ENCODE results near the gene CYP2W1.
"Not testable (repeated sequence)": the region's sequence is repeated elsewhere in the genome, so short reads cannot be mapped to it uniquely, and the experiment has no call there.

CYP2W1 gene

DNA sequence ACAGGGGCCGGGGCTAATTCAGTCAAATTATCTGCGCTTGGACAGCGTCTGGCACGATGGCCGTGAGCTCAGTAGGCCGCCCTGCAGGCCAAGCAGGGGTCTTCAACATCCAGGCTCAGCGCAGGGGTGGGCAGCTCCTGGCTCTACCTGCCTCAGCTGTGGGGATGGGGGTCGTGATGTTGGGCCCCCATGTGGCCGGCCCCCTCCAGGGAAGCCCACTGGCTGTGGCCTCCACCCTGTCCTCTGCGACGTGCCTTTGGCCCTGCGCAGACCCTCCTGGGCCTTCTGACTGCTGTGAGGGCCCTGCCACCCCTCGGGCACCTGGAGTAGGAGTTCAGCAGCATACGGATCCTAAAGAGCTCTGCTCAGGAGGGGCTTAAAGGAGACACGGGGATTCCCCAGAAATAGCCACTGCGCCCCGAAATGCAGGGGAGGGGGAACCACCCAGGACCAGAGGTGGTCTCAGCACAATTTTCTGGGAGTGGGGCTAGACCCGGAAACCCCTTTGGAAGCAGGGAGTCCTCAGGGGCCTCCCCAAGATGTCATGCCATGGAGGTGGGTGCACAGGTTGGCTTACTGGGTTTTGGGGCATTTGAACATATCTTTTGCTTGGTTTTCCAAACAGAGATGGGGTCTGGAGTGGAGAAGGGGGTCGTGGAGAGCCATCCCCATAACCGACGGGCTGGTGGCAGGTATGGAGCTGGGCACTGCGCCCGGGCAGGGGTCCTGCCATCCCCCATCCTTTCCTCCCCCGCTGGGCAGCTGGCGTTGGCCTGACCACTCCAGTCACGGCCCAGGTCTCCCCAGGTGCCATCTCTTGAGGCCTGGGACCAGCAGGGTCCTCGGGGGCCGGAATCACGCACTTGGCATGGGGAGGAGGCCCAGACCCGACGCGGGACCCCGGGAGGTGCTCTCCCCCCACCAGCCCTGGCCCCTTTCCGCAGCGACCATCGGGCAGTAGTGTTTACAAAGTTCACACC, 24.5 kb upstream of the CYP2W1 start:
- TF ChIP-seq, protein P1, sequence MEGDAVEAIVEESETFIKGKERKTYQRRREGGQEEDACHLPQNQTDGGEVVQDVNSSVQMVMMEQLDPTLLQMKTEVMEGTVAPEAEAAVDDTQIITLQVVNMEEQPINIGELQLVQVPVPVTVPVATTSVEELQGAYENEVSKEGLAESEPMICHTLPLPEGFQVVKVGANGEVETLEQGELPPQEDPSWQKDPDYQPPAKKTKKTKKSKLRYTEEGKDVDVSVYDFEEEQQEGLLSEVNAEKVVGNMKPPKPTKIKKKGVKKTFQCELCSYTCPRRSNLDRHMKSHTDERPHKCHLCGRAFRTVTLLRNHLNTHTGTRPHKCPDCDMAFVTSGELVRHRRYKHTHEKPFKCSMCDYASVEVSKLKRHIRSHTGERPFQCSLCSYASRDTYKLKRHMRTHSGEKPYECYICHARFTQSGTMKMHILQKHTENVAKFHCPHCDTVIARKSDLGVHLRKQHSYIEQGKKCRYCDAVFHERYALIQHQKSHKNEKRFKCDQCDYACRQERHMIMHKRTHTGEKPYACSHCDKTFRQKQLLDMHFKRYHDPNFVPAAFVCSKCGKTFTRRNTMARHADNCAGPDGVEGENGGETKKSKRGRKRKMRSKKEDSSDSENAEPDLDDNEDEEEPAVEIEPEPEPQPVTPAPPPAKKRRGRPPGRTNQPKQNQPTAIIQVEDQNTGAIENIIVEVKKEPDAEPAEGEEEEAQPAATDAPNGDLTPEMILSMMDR (IDR thresholded peaks at IDR 0.05; ENCODE audit: control insufficient read depth, extremely low read depth, insufficient read depth), result no peak
- no peak overlapping the region for H3K4me3 ChIP-seq (ENCODE audit: low read depth, low read length)
- no peak for DNase-seq (ENCODE audit: low read depth)

DNA sequence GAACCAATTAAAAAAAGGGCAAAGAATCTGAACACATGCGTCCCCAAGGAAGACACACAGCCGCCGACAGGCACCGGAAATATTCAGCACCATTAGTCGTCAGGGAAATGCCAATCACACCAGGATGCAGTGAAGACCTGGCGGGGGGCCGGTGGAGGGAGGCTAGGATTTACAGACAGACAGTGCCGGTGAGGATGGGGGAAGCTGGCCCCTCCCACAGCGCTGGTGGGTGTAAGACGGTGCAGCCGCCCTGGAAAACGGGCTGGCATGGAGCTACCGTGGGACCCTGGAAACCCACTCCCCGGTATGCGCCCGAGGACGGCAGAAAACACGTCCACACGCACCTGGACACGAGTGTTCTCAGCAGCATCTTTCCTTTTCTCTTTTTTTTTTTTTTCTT, 23.7 kb upstream of the CYP2W1 start:
- no peak overlapping the region for H3K4me3 ChIP-seq (ENCODE audit: low read depth, low read length)
- TF ChIP-seq, protein P1 (IDR thresholded peaks at IDR 0.05; ENCODE audit: control insufficient read depth, extremely low read depth, insufficient read depth), result no peak
- DNase-seq (ENCODE audit: low read depth), result no peak

DNA sequence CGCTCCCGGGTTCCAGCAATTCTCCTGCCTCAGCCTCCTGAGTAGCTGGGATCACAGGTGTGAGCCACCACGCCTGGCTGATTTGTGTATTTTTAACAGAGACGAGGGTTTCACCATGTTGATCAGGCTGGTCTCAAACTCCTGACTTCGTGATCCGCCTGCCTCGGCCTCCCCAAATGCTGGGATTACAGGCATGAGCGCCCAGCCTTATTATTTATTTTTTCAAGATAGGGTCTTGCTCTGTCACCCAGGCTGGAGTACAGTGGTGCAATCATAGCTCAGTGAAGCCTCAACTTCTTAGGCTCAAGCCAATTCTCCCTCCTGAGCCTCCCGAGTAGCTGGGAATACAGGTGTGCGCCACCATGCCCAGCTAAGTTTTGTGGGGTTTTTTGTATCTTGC, 23.2 kb upstream of the CYP2W1 start:
- not testable (repeated sequence) for H3K4me3 ChIP-seq (ENCODE audit: low read depth, low read length); DNase-seq (ENCODE audit: low read depth)

DNA sequence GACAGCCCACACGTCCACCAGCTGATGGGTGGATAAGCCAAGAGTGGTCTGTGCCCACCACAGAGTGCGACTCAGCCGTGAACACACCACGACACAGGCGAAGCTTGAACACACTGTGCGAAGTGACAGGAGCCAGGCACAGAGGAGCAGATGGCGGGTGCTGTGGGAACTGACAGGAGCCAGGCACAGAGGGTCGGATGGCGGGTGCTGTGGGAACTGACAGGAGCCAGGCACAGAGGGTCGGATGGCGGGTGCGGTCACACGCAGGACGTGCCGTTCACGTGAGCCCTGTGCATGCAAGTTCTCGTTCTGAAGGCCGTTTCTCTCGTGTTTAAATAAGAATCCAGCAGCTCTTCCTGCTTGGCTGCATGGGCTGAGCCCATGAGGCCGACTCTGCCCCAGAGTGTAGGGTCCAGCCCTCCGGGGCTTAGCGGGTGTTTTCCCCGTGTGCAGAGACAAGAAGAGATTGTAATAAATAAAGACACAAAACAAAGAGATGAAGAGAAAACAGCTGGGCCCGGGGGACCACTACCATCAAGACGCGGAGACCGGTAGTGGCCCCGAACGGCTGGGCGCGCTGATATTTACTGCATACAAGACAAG, 22.6 kb upstream of the CYP2W1 start:
- TF ChIP-seq, protein P1 (IDR thresholded peaks at IDR 0.05; ENCODE audit: control insufficient read depth, extremely low read depth, insufficient read depth), result no peak
- no peak for DNase-seq (ENCODE audit: low read depth)
- no peak overlapping the region for H3K4me3 ChIP-seq (ENCODE audit: low read depth, low read length)

DNA sequence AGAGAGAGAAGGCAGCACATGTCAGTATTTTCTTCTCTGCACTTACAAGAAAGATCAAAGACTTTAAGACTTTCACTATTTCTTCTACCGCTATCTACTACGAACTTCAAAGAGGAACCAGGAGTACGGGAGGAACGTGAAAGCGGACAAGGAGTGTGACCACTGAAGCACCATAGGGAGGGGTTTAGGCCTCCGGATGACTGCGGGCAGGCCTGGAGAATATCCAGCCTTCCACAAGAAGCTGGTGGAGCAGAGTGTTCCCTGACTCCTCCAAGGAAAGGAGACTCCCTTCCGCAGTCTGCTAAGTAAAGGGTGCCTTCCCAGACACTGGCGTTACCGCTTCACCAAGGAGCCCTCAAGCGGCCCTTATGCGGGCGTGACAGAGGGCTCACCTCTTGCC, 22.0 kb upstream of the CYP2W1 start:
- not testable (repeated sequence) for H3K4me3 ChIP-seq (ENCODE audit: low read depth, low read length); DNase-seq (ENCODE audit: low read depth)

DNA sequence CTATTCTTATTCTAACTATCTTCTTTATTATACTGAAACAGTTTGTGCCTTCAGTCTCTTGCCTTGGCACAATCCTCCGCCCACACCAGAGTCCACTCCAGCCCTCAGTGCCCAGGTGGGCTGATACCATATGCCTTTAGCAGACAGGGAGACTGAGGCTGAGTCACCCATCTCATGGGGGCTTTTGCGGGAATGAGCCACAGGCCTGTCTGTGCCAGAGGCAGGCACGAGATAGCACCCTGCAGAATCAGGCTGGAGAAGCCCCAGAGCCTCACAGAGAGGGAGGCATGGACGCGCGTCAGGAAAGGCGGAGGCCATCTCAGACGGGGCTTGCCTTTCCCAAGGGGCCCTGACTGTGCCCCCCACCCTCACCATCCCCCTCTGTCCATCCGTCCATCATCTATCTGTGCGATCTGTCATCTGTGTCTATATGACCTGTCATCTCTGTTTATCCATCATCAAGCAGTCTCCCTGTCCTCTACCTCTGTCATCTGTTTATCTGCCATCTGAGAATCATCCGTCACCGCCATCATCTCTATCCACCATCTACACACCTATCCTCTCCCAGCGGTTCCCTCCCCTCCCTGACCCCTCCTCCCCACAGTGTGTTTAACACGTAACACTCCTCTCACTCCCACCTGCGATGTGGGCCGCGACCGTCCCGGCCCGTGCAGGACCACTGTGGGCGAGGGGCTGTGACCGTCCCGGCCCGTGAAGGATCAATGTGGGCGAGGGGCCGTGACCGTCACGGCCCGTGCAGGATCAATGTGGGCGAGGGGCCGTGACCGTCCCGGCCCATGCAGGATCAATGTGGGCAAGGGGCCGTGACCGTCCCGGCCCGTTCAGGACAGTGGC, 21.2 kb upstream of the CYP2W1 start:
- DNase-seq (ENCODE audit: low read depth), result no peak
- TF ChIP-seq, protein P1 (IDR thresholded peaks at IDR 0.05; ENCODE audit: control insufficient read depth, extremely low read depth, insufficient read depth), result no peak
- H3K4me3 ChIP-seq (ENCODE audit: low read depth, low read length), result no peak overlapping the region

DNA sequence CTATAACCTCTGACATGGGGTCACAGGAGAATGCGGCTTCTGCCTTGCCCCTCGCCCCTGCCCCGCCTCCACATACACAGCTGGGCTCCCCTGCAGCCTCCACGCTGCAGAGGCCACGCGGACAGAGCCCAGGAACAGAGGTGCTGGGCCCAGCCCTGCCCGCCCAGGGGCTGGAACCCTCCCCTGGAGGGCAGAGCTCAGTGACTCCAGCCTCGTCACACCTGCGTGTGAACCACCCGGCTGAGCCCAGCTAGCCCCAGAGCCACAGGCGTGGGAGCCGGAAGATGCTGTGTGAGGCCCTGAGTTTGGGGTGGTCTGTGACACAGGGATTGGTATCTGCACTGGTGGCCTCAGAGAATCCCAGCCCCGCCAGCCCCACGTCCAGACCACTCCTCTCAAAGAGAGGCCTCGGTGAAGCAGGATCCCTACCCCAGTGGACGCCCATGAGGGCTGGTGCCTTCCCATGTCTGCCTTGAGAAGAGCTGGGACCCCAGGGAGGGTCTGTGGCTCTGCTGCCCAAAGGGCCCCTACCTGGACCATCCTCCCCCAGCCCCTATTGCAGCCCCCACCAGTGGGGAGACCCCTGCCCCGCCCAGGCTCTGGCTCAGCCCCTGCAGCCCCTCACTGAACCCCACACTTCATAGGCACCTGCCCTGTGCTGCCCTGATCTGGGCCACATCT, 20.4 kb upstream of the CYP2W1 start:
- H3K4me3 ChIP-seq (ENCODE audit: low read depth, low read length), result no peak overlapping the region
- TF ChIP-seq, protein P1 (IDR thresholded peaks at IDR 0.05; ENCODE audit: control insufficient read depth, extremely low read depth, insufficient read depth), result no peak
- DNase-seq (ENCODE audit: low read depth), result no peak

Measured in LNCaP clone FGC (cell line).